IMR-90 (cell line): ENCODE measurements around the gene SETD3. TPM values are rescaled to one million over a fixed set of nuclear protein-coding genes. Genes with fewer than 3 reads are reported as not detected.

ENCODE experiments used
- ATAC-seq: fragments of 200-7000 bp; cut with Tn5 transposase; 2 replicates; pipeline ENCODE4 v1.9.1; 2020; ENCODE audit warnings: low read depth, mild to moderate bottlenecking, moderate library complexity
- BruUV-seq: library from RNA; stranded (reverse); fragments of 400-500 nt; replicated peaks from 2 replicates; lab custom pipeline; 2021; lab: Mats Ljungman, UMichigan
- CTCF ChIA-PET: fragments of 300-600 bp; formaldehyde crosslinking; extraction: SDS; loops from one replicate; lab custom pipeline; 2021; ENCODE audit warnings: antibody characterized with exemption; lab: Yijun Ruan, JAX
- POLR2A ChIA-PET: fragments of 300-600 bp; sonication (Branson Sonifier 250); formaldehyde crosslinking; loops from one replicate; lab custom pipeline; 2022; ENCODE audit warnings: antibody characterized with exemption; ENCODE audit not compliant: unreplicated experiment; lab: Charles Lee
- DNase-seq: peaks from one replicate; pipeline ENCODE4 v3.0.0; 2013
- H2AFZ ChIP-seq: replicated peaks from 2 replicates; pipeline ENCODE3; 2013; ENCODE audit warnings: low read length, mild to moderate bottlenecking; ENCODE audit not compliant: poor library complexity
- H2AK5ac ChIP-seq: 2 replicates; pipeline ENCODE4 v1.6.1; 2013; ENCODE audit warnings: low read depth, low read length, inconsistent platforms
- H2AK9ac ChIP-seq: replicated peaks from 2 replicates; pipeline ENCODE3; 2013; ENCODE audit warnings: mild to moderate bottlenecking, low read depth, low read length, moderate library complexity; ENCODE audit not compliant: poor library complexity
- H2BK120ac ChIP-seq: 2 replicates; pipeline ENCODE4 v1.6.1; 2013; ENCODE audit warnings: low read depth, low read length, inconsistent platforms
- H2BK15ac ChIP-seq: 3 replicates; pipeline ENCODE4 v1.6.1; 2013; ENCODE audit warnings: low read depth, low read length, inconsistent platforms
- H2BK20ac ChIP-seq: 2 replicates; pipeline ENCODE4 v1.6.1; 2013; ENCODE audit warnings: low read depth, mild to moderate bottlenecking, inconsistent platforms, low read length, moderate library complexity
- H2BK5ac ChIP-seq: 2 replicates; pipeline ENCODE4 v1.6.1; 2013; ENCODE audit warnings: mild to moderate bottlenecking, low read depth, low read length, inconsistent platforms; ENCODE audit not compliant: poor library complexity, severe bottlenecking
- H3K14ac ChIP-seq: replicated peaks from 2 replicates; pipeline ENCODE4 v1.6.1; 2013; ENCODE audit warnings: low read depth, low read length, inconsistent platforms
- H3K18ac ChIP-seq: 2 replicates; pipeline ENCODE4 v1.6.1; 2013; ENCODE audit warnings: low read depth, low read length, control low read depth
- H3K23ac ChIP-seq: 2 replicates; pipeline ENCODE4 v1.6.1; 2013; ENCODE audit warnings: low read depth, low read length, inconsistent platforms
- H3K27ac ChIP-seq: 2 replicates; pipeline ENCODE4 v1.5.1; 2013; ENCODE audit warnings: mild to moderate bottlenecking, control low read depth, low read length; ENCODE audit not compliant: insufficient read depth
- H3K27me3 ChIP-seq: 2 replicates; pipeline ENCODE4 v1.6.1; 2013; ENCODE audit warnings: low read length; ENCODE audit not compliant: control insufficient read depth, insufficient read depth
- H3K36me3 ChIP-seq: 2 replicates; pipeline ENCODE4 v1.6.1; 2013; ENCODE audit warnings: low read length, mixed read lengths; ENCODE audit not compliant: control insufficient read depth, insufficient read depth
- H3K4ac ChIP-seq: 2 replicates; pipeline ENCODE4 v1.6.1; 2013; ENCODE audit warnings: low read depth, low read length, inconsistent platforms
- H3K4me1 ChIP-seq: 2 replicates; pipeline ENCODE4 v1.6.1; 2013; ENCODE audit warnings: low read length, mixed read lengths; ENCODE audit not compliant: control insufficient read depth, insufficient read depth
- H3K4me2 ChIP-seq: 2 replicates; pipeline ENCODE4 v1.6.1; 2013; ENCODE audit warnings: low read depth, mild to moderate bottlenecking, control low read depth, low read length, moderate library complexity
- H3K4me3 ChIP-seq: 2 replicates; pipeline ENCODE4 v1.5.1; 2013; ENCODE audit warnings: low read depth, mild to moderate bottlenecking, control low read depth, low read length, moderate library complexity; ENCODE audit not compliant: insufficient read depth
- H3K56ac ChIP-seq: 2 replicates; pipeline ENCODE4 v1.6.1; 2013; ENCODE audit warnings: low read length, inconsistent platforms; ENCODE audit not compliant: insufficient read depth; ENCODE audit errors: extremely low read depth
- H3K79me1 ChIP-seq, 2 experiments: 2 replicates each; pipeline ENCODE4 v1.6.1; 2013; ENCODE audit warnings: low read length in 2 of 2, inconsistent platforms in 1 of 2, low read depth in 1 of 2
- H3K9ac ChIP-seq: 2 replicates; pipeline ENCODE4 v1.6.1; 2013; ENCODE audit warnings: low read depth, low read length, control low read depth
- H3K9me1 ChIP-seq: 2 replicates; pipeline ENCODE4 v1.6.1; 2013; ENCODE audit warnings: low read length, inconsistent platforms; ENCODE audit not compliant: insufficient read depth
- H3K9me3 ChIP-seq: 2 replicates; pipeline ENCODE4 v1.6.1; 2013; ENCODE audit warnings: low read length; ENCODE audit not compliant: control insufficient read depth, insufficient read depth
- H4K20me1 ChIP-seq: 2 replicates; pipeline ENCODE4 v1.6.1; 2013; ENCODE audit warnings: low read length, inconsistent platforms; ENCODE audit not compliant: insufficient read depth
- H4K5ac ChIP-seq: 2 replicates; pipeline ENCODE4 v1.6.1; 2013; ENCODE audit warnings: mild to moderate bottlenecking, low read depth, low read length, control low read depth
- H4K8ac ChIP-seq, 2 experiments: 2 replicates each; pipeline ENCODE4 v1.6.1; 2013; ENCODE audit warnings: low read depth in 2 of 2, low read length in 2 of 2, control low read depth in 1 of 2, inconsistent platforms in 1 of 2
- H4K91ac ChIP-seq: 2 replicates; pipeline ENCODE4 v1.6.1; 2013; ENCODE audit warnings: low read depth, low read length, inconsistent platforms; ENCODE audit not compliant: insufficient read depth
- CEBPB ChIP-seq: IDR thresholded peaks from 2 replicates; pipeline ENCODE4 v1.6.1; 2012; ENCODE audit warnings: low read depth, low read length, improper control_type of control experiment
- FOS ChIP-seq: fragments of 150-350 bp; IDR thresholded peaks from 2 replicates; pipeline ENCODE4 v1.6.1; 2016; ENCODE audit warnings: low read depth, low read length
- MAFK ChIP-seq: IDR thresholded peaks from 2 replicates; pipeline ENCODE4 v1.6.1; 2012; ENCODE audit warnings: low read depth, low read length, improper control_type of control experiment
- MAZ ChIP-seq: IDR thresholded peaks from 2 replicates; pipeline ENCODE4 v1.6.1; 2012; ENCODE audit warnings: low read depth, mild to moderate bottlenecking, low read length, improper control_type of control experiment, moderate library complexity, borderline replicate concordance
- NFE2L2 ChIP-seq: fragments of 150-350 bp; IDR thresholded peaks from 2 replicates; pipeline ENCODE4 v1.6.1; 2016; ENCODE audit warnings: low read depth, mild to moderate bottlenecking, low read length
- POLR2A ChIP-seq: IDR thresholded peaks from 2 replicates; pipeline ENCODE4 v1.6.1; 2012; ENCODE audit warnings: mild to moderate bottlenecking, low read depth, low read length
- RAD21 ChIP-seq: IDR thresholded peaks from 2 replicates; pipeline ENCODE4 v1.6.1; 2012; ENCODE audit warnings: low read length, improper control_type of control experiment
- SMC3 ChIP-seq: fragments of 150-350 bp; IDR thresholded peaks from 2 replicates; pipeline ENCODE4 v1.6.1; 2016; ENCODE audit warnings: low read depth, mild to moderate bottlenecking, antibody characterized with exemption, low read length, moderate library complexity
- USF2 ChIP-seq: fragments of 150-350 bp; IDR thresholded peaks from 2 replicates; pipeline ENCODE4 v1.6.1; 2017; ENCODE audit warnings: mild to moderate bottlenecking, antibody characterized with exemption, low read length, low read depth
- WGBS, 2 experiments: methylation state at CpG; one replicate each; pipeline versions ENCODE4 v1.1.5 to v1.1.7; 2013; ENCODE audit warnings: missing lambda C conversion rate in 2 of 2; ENCODE audit not compliant: insufficient read length in 1 of 2; ENCODE audit errors: extremely low coverage in 2 of 2; 5-methylcytosine and 5-hydroxymethylcytosine counted together
- dilution Hi-C: fragments of 300-500 bp; cut with HindIII; formaldehyde crosslinking; loops from one replicate; pipeline ENCODE4 v1.14.3; 2018; ENCODE audit warnings: low sequenced_read_pairs; ENCODE audit not compliant: unreplicated experiment
- in situ Hi-C: fragments of 300-500 bp; cut with MboI; formaldehyde crosslinking; loops from 3 replicates; pipeline ENCODE4 v1.14.3; 2019; ENCODE audit warnings: low sequenced_read_pairs, inconsistent platforms, mixed read lengths
- intact Hi-C: fragments of 100-400 bp; cut with micrococcal nuclease; formaldehyde crosslinking; loops from 2 replicates; pipeline ENCODE4 v1.10.0; 2022
- polyA plus RNA-seq, 3 experiments: library from polyadenylated mRNA; depleted of rRNA; stranded (reverse); fragments of >200 nt; gene quantifications; 2 replicates each; pipeline ENCODE4 v1.2.3, GENCODE V29; 2012; ENCODE audit warnings: low replicate concordance in 1 of 3
- total RNA-seq: library from RNA; depleted of rRNA; stranded (reverse); fragments of >200 nt; gene quantifications from 2 replicates; pipeline ENCODE4 v1.2.3, GENCODE V29; 2012
- TF ChIP-seq, protein P1 (sequence below): fragments of 150-350 bp; IDR thresholded peaks from 2 replicates; pipeline ENCODE4 v1.6.1; 2016; ENCODE audit warnings: low read depth, mild to moderate bottlenecking, low read length, moderate library complexity, borderline replicate concordance

SETD3 gene
- total and polyA plus RNA-seq, 2 of the 4 experiments (the other 2 are of a cell fraction) = 18.8 to 31.9 TPM

DNA sequence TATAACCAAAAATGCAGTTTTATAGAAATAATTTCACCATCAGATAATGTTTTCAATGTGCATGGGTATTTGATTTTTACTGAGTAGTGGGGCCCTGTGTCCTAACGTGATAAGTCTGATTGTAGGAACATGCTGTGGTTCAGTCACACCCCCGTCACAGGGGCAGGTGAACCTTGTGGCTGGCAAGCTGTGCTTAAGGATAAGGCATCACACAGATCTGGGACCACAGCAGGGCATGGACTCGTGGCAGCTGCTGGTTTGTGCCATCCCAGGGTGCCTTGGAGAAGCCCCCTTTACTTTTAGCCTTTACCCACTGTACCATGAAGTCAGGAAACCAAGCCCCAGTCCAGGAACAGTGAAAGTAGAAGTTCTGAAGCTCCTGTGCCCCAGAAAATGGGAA lies 17.2 kb upstream of the SETD3 start:
- TF ChIP-seq CEBPB (no peak), RAD21 (no peak), NFE2L2 (no peak), MAFK (no peak), MAZ (no peak), FOS (no peak), POLR2A (no peak), SMC3 (no peak), USF2 (no peak)
- TF ChIP-seq, protein P1, sequence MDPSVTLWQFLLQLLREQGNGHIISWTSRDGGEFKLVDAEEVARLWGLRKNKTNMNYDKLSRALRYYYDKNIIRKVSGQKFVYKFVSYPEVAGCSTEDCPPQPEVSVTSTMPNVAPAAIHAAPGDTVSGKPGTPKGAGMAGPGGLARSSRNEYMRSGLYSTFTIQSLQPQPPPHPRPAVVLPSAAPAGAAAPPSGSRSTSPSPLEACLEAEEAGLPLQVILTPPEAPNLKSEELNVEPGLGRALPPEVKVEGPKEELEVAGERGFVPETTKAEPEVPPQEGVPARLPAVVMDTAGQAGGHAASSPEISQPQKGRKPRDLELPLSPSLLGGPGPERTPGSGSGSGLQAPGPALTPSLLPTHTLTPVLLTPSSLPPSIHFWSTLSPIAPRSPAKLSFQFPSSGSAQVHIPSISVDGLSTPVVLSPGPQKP = no peak
- POLR2A ChIA-PET = no interaction called here

More for the DNA sequence above, 17.2 kb upstream of the SETD3 start:
- Histone ChIP-seq H2BK120ac (no peak overlapping the region), H2AK5ac (no peak overlapping the region), H3K4ac (no peak overlapping the region), H4K5ac (no peak overlapping the region), H2BK20ac (no peak overlapping the region), H3K23ac (no peak overlapping the region), H4K91ac (no peak overlapping the region), H3K79me1 (peaks cover 33 to 41% of the 10 kb centered on the region in 2 experiments), H2AFZ (no peak overlapping the region), H3K36me3 (peaks cover 61% of the 10 kb centered on the region), H3K9me3 (no peaks in the 10 kb centered on the region), H3K9ac (no peak overlapping the region), H2AK9ac (no peak overlapping the region), H3K27me3 (no peaks in the 10 kb centered on the region), H3K14ac (no peak overlapping the region), H3K4me3 (no peak overlapping the region), H3K9me1 (peaks cover 5% of the 10 kb centered on the region), H3K18ac (no peak overlapping the region), H3K4me1 (no peaks in the 10 kb centered on the region), H3K27ac (no peak overlapping the region), H4K20me1 (peaks cover 23% of the 10 kb centered on the region), H2BK15ac (no peak overlapping the region), H4K8ac (no peak overlapping the region), H2BK5ac (no peak overlapping the region), H3K4me2 (no peak overlapping the region), H3K56ac (no peak overlapping the region)
- BruUV-seq = no TSS peak
- no CpG with 5 or more reads among the region's 3 CpGs for WGBS, 2 experiments
- CTCF ChIA-PET = no interaction called here
- intact Hi-C loops = no loop called here
- dilution Hi-C loops = no loop called here
- ATAC-seq (no peak), DNase-seq (no peak)
- in situ Hi-C loops = no loop called here
